Bone marrow (tissue), 2 donors: ENCODE measurements around the gene ACAP2.
"Not testable (repeated sequence)": the region's sequence is repeated elsewhere in the genome, so short reads cannot be mapped to it uniquely, and the experiment has no call there.

Source experiments
- DNase-seq, 2 donors: peaks; one replicate each; lab custom pipeline; 2025; lab: John Stamatoyannopoulos, UW

The ACAP2 gene, protein sequence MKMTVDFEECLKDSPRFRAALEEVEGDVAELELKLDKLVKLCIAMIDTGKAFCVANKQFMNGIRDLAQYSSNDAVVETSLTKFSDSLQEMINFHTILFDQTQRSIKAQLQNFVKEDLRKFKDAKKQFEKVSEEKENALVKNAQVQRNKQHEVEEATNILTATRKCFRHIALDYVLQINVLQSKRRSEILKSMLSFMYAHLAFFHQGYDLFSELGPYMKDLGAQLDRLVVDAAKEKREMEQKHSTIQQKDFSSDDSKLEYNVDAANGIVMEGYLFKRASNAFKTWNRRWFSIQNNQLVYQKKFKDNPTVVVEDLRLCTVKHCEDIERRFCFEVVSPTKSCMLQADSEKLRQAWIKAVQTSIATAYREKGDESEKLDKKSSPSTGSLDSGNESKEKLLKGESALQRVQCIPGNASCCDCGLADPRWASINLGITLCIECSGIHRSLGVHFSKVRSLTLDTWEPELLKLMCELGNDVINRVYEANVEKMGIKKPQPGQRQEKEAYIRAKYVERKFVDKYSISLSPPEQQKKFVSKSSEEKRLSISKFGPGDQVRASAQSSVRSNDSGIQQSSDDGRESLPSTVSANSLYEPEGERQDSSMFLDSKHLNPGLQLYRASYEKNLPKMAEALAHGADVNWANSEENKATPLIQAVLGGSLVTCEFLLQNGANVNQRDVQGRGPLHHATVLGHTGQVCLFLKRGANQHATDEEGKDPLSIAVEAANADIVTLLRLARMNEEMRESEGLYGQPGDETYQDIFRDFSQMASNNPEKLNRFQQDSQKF

DNA sequence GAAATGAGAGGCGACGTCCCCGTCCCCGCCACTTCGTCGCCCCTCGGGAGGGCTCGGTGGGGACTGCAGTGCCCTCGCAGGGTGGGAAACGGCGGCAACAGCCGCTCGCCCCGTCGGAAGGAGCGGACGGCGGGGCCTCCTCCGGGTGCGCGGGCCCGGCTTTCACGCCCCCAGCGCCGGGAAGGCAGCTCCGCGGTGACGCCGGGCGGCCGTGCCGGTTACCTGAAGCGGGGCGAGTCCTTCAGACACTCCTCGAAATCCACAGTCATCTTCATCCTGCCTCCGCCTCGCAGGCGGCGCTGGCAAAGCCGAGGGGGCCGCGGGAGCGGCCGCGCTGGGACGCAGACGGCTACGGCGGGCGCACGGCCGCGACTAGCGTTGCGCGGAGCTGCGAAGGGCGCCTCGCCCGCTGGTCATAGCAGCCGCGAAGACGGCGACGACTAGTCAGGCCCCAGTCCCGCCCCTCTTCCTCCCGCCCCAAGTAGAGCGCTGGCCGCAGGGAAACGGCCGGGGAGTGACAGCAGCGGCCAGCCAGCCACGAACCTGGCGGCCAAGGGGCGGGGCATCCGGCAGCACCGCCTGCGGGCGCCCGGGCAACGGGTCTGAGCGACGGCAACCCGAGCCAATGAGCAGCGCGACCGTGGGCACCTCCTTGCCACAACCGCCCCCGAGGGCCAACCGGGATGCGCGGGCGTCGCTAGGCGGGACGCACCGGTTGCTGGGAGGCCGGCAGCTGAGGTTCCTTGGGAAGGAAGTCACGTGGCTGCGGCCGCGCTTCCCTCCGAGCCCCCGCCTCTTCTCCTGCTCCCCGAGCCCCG lies at the start of gene ACAP2:
ACAP2 (minus strand) TSS at position 448 of the 818 bp plus-strand sequence; CDS start at position 275, 173 bp downstream.
- peak; percentile 94 to 95 for DNase-seq

DNA sequence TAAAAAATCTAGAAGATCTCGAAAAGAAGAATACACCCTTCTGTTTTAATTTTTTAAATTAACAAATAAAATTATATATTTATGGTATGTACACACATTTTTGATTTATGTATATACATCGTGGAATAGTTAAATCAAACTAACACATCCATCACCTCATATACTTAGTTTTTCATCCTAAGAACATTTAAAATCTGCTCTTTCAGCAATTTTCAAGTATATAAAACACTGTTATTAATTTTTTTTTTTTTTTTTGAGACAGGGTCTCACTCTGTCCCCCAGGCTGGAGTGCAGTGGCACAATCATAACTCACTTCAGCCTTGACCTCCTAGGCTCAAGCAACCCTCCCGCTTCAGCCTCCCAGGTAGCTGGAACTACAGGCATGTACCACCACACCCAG lies 32.8 kb upstream of the ACAP2 start:
- DNase-seq: no peak

DNA sequence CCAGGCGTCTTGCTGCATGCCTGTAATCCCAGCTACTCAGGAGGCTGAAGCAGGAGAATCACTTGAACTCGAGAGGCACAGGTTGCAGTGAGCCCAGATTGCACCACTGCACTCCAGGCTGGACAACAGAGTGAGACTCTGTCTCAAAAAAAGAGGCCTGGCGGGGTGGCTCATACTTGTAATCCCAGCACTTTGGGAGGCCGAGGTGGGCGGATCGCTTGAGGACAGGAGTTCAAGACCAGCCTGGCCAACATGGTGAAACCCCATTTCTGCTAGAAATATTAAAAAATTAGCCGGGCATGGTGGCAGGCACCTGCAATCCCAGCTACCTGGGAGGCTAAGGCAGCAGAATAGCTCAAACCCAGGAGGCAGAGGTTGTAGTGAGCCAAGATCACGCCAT lies 32.3 kb upstream of the ACAP2 start:
- DNase-seq: not testable (repeated sequence)

DNA sequence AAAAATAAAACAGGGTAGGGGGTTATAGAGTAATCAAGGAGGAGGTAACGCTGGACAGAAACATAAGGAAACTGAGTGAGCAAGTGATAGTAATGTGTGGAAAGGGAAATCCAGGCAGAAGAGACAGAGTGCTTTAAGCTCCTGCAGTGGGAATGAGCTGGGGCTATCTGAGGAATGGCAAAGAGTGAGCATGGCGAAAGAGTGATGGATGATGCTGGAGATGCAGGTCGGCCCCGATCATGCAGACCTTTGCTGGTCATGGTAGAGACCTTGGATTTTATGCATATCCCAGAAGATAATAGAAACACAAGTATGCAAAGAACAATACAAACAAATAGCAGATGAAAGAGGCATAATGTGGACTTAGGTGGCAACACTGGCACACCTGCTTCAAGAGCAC lies 26.0 kb upstream of the ACAP2 start:
- no peak for DNase-seq

DNA sequence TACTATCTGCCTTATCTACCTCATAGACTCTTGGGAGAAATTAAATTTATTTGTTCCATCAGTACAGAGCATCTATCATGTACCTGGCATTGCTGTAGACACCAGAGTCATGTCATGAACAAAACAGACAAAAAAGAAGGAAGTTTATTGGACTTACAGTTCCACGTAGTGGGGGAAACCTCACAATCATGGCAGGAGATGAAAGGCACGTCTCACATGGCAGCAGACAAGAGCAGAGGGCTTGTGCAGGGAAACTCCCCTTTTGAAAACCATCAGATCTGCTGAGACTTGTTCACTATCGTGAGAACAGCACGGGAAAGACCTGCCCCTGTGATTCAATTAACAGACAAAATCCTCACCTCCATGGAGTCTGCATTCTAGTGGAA lies 25.6 kb upstream of the ACAP2 start:
- no peak for DNase-seq

DNA sequence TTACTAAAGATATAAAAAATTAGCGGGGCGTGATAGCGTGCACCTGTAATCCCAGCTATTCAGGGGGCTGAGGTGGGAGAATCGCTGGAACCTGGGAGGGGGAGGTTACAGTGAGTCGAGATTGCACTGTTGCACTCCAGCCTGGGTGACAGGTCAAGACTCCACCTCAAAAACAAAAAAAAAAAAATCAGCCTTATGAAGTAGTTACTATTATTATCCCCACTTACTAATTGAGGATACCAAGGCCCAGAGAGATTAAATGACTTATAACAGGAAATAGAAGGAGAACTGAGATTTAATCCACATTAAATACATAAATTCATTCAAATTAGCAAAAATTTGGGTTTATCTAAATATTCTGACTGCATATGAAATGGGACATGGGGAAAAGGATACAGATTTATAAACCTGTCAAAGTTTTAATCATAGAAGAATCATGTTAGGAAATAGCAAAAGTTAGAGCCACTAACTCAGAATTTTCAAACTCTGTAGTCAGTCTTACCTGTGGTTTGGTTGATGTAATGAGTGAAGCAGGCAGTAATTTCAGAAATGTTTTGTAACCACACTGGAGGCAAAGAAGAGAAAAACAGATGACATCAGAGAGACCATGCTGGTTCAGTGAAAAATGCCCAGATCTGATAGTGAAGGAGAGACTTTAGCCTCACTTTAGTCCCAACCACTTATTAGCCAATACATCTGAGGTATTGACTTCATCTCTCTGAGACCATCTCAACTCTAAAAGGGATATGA lies 25.0 kb upstream of the ACAP2 start:
- no peak for DNase-seq

DNA sequence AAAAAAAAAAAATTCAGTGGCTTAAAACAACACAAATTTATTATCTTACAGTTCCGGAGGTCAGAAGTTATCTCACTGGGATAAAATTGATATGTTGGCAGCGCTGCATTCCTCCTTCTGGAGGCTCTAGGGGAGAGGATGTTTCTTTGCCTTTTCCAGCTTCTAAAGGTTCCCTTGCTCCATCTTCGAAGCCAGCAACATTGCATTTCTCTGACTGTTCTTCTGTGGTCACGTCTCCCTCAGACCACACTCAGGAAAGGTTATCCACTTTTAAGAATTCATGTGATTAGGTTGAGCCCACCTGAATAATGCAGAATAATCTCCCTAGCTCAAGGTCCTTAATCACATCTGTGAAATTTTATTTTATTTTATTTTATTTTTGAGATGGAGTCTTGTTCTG lies 23.4 kb upstream of the ACAP2 start:
- DNase-seq: no peak

DNA sequence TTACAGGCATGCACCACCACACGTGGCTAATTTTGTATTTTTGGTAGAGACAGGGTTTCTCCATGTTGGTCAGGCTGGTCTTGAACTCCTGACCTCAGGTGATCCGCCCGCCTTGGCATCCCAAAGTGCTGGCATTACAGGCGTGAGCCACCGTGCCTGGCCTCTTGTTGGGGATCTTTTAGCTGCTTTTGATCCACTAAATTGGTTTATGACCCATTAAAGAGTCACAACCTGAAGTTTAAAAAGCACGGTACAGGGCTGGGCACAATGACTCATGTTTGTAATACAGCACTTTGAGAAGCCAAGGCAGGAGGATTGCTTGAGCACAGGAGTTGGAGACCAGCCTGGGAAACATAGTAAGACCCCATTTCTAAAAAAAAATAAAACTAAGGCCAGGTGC lies 20.1 kb upstream of the ACAP2 start:
- not testable (repeated sequence) for DNase-seq

DNA sequence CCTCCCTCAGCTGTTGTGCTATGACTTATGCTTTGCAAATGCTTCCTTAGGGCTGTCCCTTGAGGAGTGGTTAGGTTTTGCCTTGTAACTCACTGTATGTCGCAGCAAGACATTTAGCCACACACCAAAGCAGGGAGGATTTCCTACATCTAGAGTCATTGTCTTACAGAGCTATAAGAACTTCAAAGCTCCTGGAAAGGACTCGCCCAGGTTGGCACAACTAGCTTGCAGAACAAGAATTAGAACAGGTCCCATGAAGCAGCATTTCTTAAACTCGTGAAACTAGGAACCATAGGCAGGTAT lies 19.4 kb upstream of the ACAP2 start:
- DNase-seq: no peak

DNA sequence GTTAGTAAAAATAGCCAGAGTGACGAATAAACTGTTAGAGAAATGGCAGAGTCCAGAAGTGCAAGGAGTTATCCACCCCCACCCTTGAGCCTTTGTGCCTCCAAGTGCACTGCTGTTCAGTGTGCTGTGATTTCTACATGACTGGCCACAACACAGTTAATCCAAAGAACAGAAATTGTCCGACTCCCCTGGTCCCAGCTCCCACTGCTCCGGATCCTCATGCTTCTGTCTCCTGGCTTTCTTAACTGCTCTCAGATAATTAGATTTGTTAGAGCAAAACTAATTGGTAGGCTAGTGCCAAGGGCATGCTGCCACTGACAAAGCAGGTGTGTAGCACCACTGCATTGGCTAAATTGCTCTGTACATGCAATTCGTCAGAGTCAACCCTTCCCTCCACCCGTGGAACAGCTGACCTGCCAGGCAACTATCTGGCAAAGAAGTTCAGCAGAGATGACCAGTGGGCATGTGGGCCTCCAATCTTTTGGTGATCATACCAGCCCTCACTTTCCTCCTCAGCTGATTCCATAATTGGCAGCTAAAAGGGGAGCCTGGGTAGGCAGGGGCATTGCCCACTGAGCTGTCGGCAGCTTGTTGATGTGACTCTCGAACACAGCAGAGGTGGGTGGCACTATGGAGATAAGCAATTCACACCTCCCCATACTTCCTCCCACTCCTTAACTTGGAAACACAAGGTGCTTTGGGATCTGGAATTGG lies 18.9 kb upstream of the ACAP2 start:
- no peak for DNase-seq

DNA sequence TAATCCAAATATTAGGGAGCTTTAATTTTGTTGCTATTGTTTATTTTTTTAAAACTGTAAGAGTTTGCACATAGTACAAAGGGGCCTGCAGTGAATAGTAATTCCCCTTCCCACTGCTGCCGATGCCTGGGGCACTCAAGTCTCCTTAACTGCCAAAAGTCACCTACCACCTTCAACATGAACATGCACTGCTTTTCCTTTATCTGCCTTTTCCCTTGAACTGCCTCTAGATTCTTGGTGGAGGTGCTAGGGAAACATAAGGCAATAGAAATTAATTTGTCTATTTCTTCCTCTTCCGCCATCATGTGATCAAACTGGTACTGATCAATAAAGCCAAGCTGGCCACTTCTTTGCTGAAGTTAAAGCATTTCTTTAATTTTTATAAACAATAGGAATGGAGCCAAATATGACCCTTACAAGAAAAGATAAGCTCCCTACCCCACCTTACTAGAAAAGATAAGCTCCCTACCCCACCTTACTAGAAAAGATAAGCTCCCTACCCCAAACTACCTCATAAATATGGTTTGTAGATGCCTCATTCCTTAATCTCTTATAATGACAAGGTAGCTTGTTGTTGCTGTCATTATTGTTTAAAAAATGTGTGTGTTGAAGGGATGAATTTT lies 17.4 kb upstream of the ACAP2 start:
- DNase-seq: no peak

DNA sequence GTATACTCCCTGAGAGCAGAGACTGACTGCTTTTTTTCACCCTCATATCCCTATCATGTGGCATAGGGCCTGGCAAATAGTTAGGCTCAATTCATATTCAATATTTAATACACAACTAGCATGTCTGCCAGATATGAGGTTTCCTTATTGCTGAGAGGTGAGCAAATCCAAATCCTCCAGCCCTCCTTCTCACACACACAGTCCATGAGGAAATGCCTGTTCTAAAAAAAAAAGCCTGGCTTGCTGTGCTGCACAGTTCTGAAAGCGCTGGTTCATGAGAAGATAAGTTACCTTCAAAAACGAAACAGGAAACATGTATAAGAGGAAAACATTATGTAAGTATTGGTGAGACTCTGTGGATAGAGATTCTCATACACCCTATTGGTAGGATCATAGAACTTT lies 15.5 kb upstream of the ACAP2 start:
- DNase-seq: peak in 1 of 2 donors; percentile 61

DNA sequence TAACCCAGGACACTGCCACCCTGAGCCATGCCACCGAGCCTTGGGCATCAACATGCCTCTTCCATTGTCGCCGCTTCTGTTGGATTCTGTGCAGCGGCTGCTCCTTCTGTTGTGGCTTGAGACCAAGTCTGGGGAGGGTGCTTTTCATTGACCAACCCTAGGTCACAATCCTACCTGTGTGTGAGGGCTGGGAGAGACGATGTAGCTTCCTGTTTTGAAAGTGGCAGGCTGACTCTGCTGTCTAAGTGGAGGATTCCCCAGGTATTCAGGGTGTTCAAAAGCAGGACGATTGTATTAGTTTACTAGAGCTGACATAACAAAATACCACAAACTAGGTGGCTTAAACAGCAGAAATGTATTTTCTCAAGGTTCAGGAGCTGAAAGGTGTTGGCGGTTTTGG lies 13.0 kb upstream of the ACAP2 start:
- DNase-seq: no peak

DNA sequence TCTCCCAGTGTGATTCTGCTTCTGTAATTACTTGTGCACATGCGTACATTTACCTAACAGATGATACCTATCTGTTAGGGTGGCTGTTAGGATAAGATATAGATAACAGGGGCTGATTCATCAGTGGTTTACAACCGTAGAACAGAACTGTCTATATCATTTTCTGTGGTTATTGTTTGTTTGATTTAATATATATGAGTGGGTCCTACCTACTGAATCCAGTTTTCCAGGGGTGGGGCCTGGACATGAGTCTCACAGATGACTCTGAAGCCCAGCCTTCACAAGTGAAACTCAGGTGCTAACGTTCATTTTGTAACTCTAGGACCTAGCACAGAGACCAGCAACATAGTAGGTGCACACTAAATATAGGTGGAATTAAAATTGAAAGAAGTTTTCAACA lies 10.4 kb upstream of the ACAP2 start:
- DNase-seq: no peak

DNA sequence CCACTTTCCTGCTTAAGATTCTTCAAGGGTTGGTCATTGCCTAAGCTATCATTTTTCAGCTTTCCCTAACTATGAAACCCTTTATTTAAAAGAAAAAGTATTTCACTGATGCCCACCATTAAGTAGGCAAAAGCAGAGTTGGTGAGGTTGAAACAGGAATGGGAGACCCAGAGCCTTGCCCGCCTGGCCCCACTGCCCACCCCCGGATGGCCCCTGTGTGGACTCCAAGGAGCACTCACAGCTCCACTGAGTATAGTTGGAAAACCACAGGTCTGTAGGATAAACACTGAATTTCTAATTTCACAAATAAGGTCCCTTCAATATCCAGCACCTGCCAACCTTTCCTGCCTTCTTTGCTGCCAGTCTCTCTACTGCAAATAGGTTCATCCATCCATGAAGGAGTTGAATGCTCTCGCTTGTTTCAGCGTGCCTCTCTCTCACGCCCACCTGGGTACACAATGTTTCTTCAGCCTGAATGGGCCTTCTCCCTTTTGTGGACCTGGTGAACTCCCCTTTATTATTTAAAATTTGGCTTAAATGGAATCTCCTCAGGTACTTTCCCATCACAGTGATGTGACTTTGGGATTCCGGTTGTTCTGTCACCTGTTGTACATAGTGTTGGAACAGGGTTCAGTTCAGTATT lies 8.7 kb upstream of the ACAP2 start:
- no peak for DNase-seq

DNA sequence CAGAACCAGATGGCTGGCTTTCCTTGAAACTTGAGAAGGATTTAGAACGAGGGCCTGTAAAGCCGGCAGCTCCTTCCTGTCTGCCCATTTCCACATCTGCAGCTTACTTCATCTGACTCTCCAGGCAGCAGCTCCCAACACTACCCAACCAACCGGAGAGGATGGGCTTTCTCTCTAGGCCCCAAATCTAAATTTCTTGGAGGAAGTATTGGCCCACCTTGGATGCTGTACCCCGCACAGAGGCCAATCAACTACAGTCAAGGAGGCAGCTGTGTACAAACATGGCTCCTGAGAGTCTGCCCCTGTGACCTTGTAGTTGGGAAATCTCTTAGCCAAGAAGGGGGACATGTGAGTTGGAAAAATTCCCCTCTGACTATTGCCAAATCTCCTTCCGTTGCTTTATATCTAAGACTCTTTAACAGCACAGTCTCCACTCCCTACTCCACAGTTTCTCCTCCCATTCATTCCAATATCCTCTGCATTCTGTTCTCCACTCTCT lies 8.0 kb upstream of the ACAP2 start:
- no peak for DNase-seq

DNA sequence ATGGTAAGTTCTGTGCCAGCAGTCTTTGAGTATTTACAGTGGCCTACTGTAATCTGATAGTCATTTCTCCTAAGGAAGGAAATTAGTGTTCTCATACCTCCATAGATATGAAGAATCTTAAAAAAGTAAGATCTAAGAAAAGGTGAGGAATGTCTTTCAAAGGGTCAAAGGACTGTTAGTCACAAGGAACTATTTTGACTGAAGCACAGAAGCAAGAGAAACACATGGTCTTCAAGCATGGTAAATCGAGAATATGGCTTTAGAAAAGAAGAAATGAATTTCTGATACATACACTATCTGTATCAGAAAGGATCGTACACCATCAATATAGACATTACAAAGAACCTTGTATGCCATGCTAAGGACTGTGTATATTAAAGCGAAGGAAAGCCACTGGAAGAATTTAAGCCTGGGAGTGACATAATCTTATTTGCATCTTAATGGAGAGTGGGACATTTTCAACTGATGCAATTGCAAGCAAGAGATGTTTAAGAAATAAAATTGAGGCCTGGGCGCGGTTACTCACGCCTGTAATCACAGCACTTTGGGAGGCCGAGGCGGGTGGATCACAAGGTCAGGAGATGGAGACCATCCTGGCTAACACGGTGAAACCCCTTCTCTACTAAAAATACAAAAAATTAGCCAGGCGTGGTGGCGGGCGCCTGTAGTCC lies 5.5 kb upstream of the ACAP2 start:
- DNase-seq: no peak

DNA sequence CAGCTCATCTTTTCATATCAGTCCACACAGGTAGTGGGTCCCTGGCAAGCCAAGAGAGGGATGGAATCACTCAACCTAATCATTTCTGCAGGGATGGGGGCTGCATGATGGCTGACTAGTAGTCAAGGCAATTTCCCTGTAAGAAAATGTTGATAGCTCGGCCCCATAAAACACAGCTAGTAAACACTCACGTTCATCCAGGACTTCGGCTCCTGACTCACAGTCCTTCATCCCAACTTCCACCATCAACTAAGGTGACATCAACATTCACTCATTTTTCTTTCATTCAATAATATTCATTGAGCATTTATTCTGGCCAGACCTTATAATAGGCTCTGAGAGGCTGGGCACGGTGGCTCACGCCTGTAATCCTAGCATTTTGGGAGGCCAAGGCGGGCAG lies 4.4 kb upstream of the ACAP2 start:
- no peak for DNase-seq

DNA sequence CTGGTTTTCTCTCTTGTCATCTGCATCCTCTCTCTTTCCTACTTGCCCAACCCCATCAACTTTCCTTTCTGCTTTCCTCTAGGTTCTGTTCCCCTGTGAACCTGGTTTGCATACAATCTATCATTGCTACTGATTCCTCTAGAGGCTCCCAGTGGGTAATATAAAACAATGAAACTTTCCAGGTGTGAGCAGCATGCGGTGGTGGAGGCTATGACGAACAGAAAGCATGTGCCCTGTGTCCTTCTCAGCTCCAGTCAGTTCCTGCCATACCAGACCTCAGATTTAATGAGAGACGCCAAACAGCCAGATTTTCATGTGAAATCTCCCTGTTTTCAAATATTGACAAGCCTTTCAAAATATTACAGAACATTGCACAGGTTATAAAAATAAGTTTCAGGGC lies 3.5 kb upstream of the ACAP2 start:
- DNase-seq: no peak

DNA sequence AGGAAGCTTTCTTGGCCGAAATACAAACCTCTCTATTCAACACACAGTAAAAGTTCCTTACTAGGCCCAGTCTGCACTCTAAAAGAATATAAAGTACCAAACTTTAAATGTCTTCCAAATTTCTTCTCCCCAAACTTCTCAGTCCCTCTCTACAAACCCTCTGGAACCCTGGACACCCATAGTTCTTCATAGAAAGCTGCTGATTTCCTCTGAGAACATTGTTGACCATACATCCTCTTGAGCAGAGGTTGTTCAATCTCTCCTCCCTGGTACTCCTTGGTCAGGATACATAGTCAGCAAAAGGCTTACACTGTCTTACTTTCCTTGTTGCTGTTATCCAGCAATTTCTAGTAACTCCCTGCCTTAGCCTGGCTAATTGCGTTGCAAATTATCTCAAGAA lies 3.1 kb upstream of the ACAP2 start:
- DNase-seq: no peak
